ENCODE data around the gene CASP3.
A peak's percentile ranks its signal among the peaks of the same experiment; 100 is the strongest.

Gene CASP3

GRCh38 chr4:184649026-184649970 lies at the start of gene CASP3, which contains the start of gene PRIMPOL:
TSS of gene CASP3 (minus strand) at chr4:184649447. CDS start at chr4:184638453, 10,994 bp downstream.
TSS of gene PRIMPOL (plus strand) at chr4:184649738. CDS start at chr4:184657141, 7,403 bp downstream.
- TF ChIP-seq CTCF (IDR thresholded peaks at IDR 0.05; ENCODE audit: control extremely low read depth, extremely low read depth, low read depth, missing control alignments), result peak; percentile 52
- DNase-seq (ENCODE audit: extremely low spot score), result peak; percentile 93
- POLR2A ChIA-PET, result interaction anchor here (0.6 to 1.8 kb wide), 33 partner anchors 10 to 929 kb away, joined by 3 to 15 read pairs (median 4); partner anchors contain the start of gene CENPU
- CTCF ChIA-PET, result interaction anchor here (0.7 to 3.9 kb wide), 5 partner anchors 13 to 385 kb away, joined by 3 to 13 read pairs (median 3); no protein-coding TSS in a partner anchor

- ChIA-PET CTCF (interaction anchor here (1.4 to 1.5 kb wide), 2 partner anchors 10 to 13 kb away, joined by 4 read pairs; no protein-coding TSS in a partner anchor), POLR2A (no interaction called here)
- TF ChIP-seq CTCF (IDR thresholded peaks at IDR 0.05; ENCODE audit: control extremely low read depth, extremely low read depth, low read depth, missing control alignments), result no peak
- no peak for DNase-seq (ENCODE audit: extremely low spot score)
Observed at GRCh38 chr4:184697956-184698355, 48.7 kb upstream of the CASP3 start.

GRCh38 chr4:184695178-184695896 lies 46.1 kb upstream of the CASP3 start:
- POLR2A ChIA-PET, result no interaction called here
- CTCF ChIA-PET, result interaction anchor here (0.9 to 1.9 kb wide), 8 partner anchors 9 to 431 kb away, joined by 3 to 6 read pairs (median 4); no protein-coding TSS in a partner anchor
- no peak for DNase-seq (ENCODE audit: extremely low spot score)
- TF ChIP-seq CTCF (IDR thresholded peaks at IDR 0.05; ENCODE audit: control extremely low read depth, extremely low read depth, low read depth, missing control alignments), result no peak

- no peak for DNase-seq (ENCODE audit: extremely low spot score)
- POLR2A ChIA-PET, result no interaction called here
- TF ChIP-seq CTCF (IDR thresholded peaks at IDR 0.05; ENCODE audit: control extremely low read depth, extremely low read depth, low read depth, missing control alignments), result no peak
- CTCF ChIA-PET, result interaction anchor here (1.0 to 1.9 kb wide), 6 partner anchors 9 to 23 kb away, joined by 3 to 6 read pairs (median 4); no protein-coding TSS in a partner anchor
Observed at GRCh38 chr4:184694412-184694956, 45.2 kb upstream of the CASP3 start.

GRCh38 chr4:184693056-184693455 lies 43.8 kb upstream of the CASP3 start:
- TF ChIP-seq CTCF (IDR thresholded peaks at IDR 0.05; ENCODE audit: control extremely low read depth, extremely low read depth, low read depth, missing control alignments), result no peak

GRCh38 chr4:184689681-184690080 lies 40.4 kb upstream of the CASP3 start:
- ChIA-PET POLR2A (no interaction called here), CTCF (interaction anchor here (1.3 to 1.8 kb wide), 3 partner anchors 11 to 124 kb away, joined by 3 to 6 read pairs (median 3); no protein-coding TSS in a partner anchor)
- no peak for DNase-seq (ENCODE audit: extremely low spot score)
- TF ChIP-seq CTCF (IDR thresholded peaks at IDR 0.05; ENCODE audit: control extremely low read depth, extremely low read depth, low read depth, missing control alignments), result no peak

More at GRCh38 chr4:184693056-184693455, 43.8 kb upstream of the CASP3 start:
- DNase-seq (ENCODE audit: extremely low spot score), result no peak
- ChIA-PET CTCF (no interaction called here), POLR2A (no interaction called here)

All from GM10248 (cell line).